ENCODE measurements around the gene NRN1L.

The NRN1L gene

GRCh38 chr16:67882374-67883145, 2.1 kb upstream of the NRN1L start:
- DNase-seq (ENCODE audit: low spot score in 2 of 2) (no peak), ATAC-seq (ENCODE audit: low read depth) (no peak)
- H3K4me3 Mint-ChIP-seq, result no peak overlapping the region
- H3K9me3 Mint-ChIP-seq, result no peaks in the 10 kb centered on the region
- no peak overlapping the region for H3K27ac Mint-ChIP-seq
- H3K27me3 Mint-ChIP-seq, result no peaks in the 10 kb centered on the region
- peaks cover 24% of the 10 kb centered on the region for H3K36me3 Mint-ChIP-seq
- H3K4me1 Mint-ChIP-seq, result no peaks in the 10 kb centered on the region

GRCh38 chr16:67883146-67883871, 1.4 kb upstream of the NRN1L start:
- no peak for DNase-seq (ENCODE audit: low spot score in 2 of 2)
- Mint-ChIP-seq H3K36me3 (peaks cover 24% of the 10 kb centered on the region), H3K9me3 (no peaks in the 10 kb centered on the region), H3K27ac (no peak overlapping the region), H3K4me1 (no peaks in the 10 kb centered on the region), H3K27me3 (no peaks in the 10 kb centered on the region), H3K4me3 (no peak overlapping the region)
- ATAC-seq (ENCODE audit: low read depth), result peak; percentile 7

- DNase-seq (ENCODE audit: low spot score in 2 of 2) (peak; percentile 77 to 87), ATAC-seq (ENCODE audit: low read depth) (peak; percentile 97)
- no peak overlapping the region for H3K27ac Mint-ChIP-seq
- peaks cover 22% of the 10 kb centered on the region for H3K36me3 Mint-ChIP-seq
- no peaks in the 10 kb centered on the region for H3K9me3 Mint-ChIP-seq
- no peak overlapping the region for H3K4me3 Mint-ChIP-seq
- H3K27me3 Mint-ChIP-seq, result no peaks in the 10 kb centered on the region
- no peaks in the 10 kb centered on the region for H3K4me1 Mint-ChIP-seq
These were observed 818 bp upstream of the NRN1L start for GRCh38 chr16:67883872-67884261.

GRCh38 chr16:67885545-67885944, 860 bp downstream of the NRN1L start:
- DNase-seq (ENCODE audit: low spot score in 2 of 2) (no peak), ATAC-seq (ENCODE audit: low read depth) (no peak)
- Mint-ChIP-seq H3K9me3 (no peaks in the 10 kb centered on the region), H3K27me3 (no peaks in the 10 kb centered on the region), H3K36me3 (peaks cover 15% of the 10 kb centered on the region), H3K27ac (no peak overlapping the region), H3K4me1 (no peaks in the 10 kb centered on the region), H3K4me3 (no peak overlapping the region)

GRCh38 chr16:67885976-67886375, 1.3 kb downstream of the NRN1L start:
- ATAC-seq (ENCODE audit: low read depth) (no peak), DNase-seq (ENCODE audit: low spot score in 2 of 2) (no peak)
- no peaks in the 10 kb centered on the region for H3K9me3 Mint-ChIP-seq
- no peaks in the 10 kb centered on the region for H3K27me3 Mint-ChIP-seq
- no peaks in the 10 kb centered on the region for H3K4me1 Mint-ChIP-seq
- H3K4me3 Mint-ChIP-seq, result no peak overlapping the region
- H3K36me3 Mint-ChIP-seq, result peaks cover 15% of the 10 kb centered on the region
- no peak overlapping the region for H3K27ac Mint-ChIP-seq

GRCh38 chr16:67886387-67886786, 1.7 kb downstream of the NRN1L start:
- H3K4me1 Mint-ChIP-seq, result no peaks in the 10 kb centered on the region
- no peaks in the 10 kb centered on the region for H3K9me3 Mint-ChIP-seq
- H3K4me3 Mint-ChIP-seq, result no peak overlapping the region
- H3K36me3 Mint-ChIP-seq, result peaks cover 12% of the 10 kb centered on the region
- H3K27ac Mint-ChIP-seq, result no peak overlapping the region
- no peak for ATAC-seq (ENCODE audit: low read depth)
- no peak for DNase-seq (ENCODE audit: low spot score in 2 of 2)
- no peaks in the 10 kb centered on the region for H3K27me3 Mint-ChIP-seq

- Mint-ChIP-seq H3K4me1 (peaks cover 3% of the 10 kb centered on the region), H3K36me3 (peaks cover 6% of the 10 kb centered on the region), H3K27ac (no peak overlapping the region), H3K27me3 (no peaks in the 10 kb centered on the region), H3K4me3 (no peak overlapping the region), H3K9me3 (no peaks in the 10 kb centered on the region)
- ATAC-seq (ENCODE audit: low read depth) (no peak), DNase-seq (ENCODE audit: low spot score in 2 of 2) (no peak)
These were observed 3.6 kb downstream of the NRN1L start for GRCh38 chr16:67888331-67888730.

- H3K4me1 Mint-ChIP-seq, result peaks cover 17% of the 10 kb centered on the region
- peak overlapping the region; percentile 97 for H3K4me3 Mint-ChIP-seq
- no peaks in the 10 kb centered on the region for H3K9me3 Mint-ChIP-seq
- ATAC-seq (ENCODE audit: low read depth), result no peak
- no peaks in the 10 kb centered on the region for H3K36me3 Mint-ChIP-seq
- DNase-seq (ENCODE audit: low spot score in 2 of 2), result no peak
- no peaks in the 10 kb centered on the region for H3K27me3 Mint-ChIP-seq
- H3K27ac Mint-ChIP-seq, result peak overlapping the region; percentile 56
These were observed 7.7 kb downstream of the NRN1L start for GRCh38 chr16:67892375-67892774.

GRCh38 chr16:67892899-67893742, 8.4 kb downstream of the NRN1L start, which contains the start of gene PSKH1:
Gene PSKH1 (plus strand): TSS chr16:67893254. CDS start chr16:67908750, 15,496 bp downstream.
- Mint-ChIP-seq H3K27ac (peak within 1 kb of the TSS; percentile 88), H3K36me3 (no peaks in the 10 kb centered on the region), H3K9me3 (no peaks in the 10 kb centered on the region), H3K4me1 (peaks cover 17% of the 10 kb centered on the region), H3K27me3 (no peaks in the 10 kb centered on the region), H3K4me3 (peak within 1 kb of the TSS; percentile 97)
- DNase-seq (ENCODE audit: low spot score in 2 of 2), result peak; percentile 73 to 84
- peak; percentile 98 for ATAC-seq (ENCODE audit: low read depth)

GRCh38 chr16:67893743-67894399, 9.2 kb downstream of the NRN1L start:
- peaks cover 17% of the 10 kb centered on the region for H3K4me1 Mint-ChIP-seq
- no peaks in the 10 kb centered on the region for H3K36me3 Mint-ChIP-seq
- no peaks in the 10 kb centered on the region for H3K9me3 Mint-ChIP-seq
- no peak for ATAC-seq (ENCODE audit: low read depth)
- DNase-seq (ENCODE audit: low spot score in 2 of 2), result no peak
- no peaks in the 10 kb centered on the region for H3K27me3 Mint-ChIP-seq
- peak overlapping the region; percentile 88 for H3K27ac Mint-ChIP-seq
- H3K4me3 Mint-ChIP-seq, result peak overlapping the region; percentile 97

- no peaks in the 10 kb centered on the region for H3K9me3 Mint-ChIP-seq
- no peaks in the 10 kb centered on the region for H3K27me3 Mint-ChIP-seq
- ATAC-seq (ENCODE audit: low read depth) (no peak), DNase-seq (ENCODE audit: low spot score in 2 of 2) (no peak)
- peaks cover 23% of the 10 kb centered on the region for H3K4me1 Mint-ChIP-seq
- no peak overlapping the region for H3K4me3 Mint-ChIP-seq
- no peak overlapping the region for H3K27ac Mint-ChIP-seq
- no peaks in the 10 kb centered on the region for H3K36me3 Mint-ChIP-seq
These were observed 12.5 kb downstream of the NRN1L start for GRCh38 chr16:67897231-67897630.

GRCh38 chr16:67901734-67902133, 17.0 kb downstream of the NRN1L start:
- peaks cover 7% of the 10 kb centered on the region for H3K36me3 Mint-ChIP-seq
- no peak overlapping the region for H3K27ac Mint-ChIP-seq
- no peak overlapping the region for H3K4me3 Mint-ChIP-seq
- H3K9me3 Mint-ChIP-seq, result no peaks in the 10 kb centered on the region
- peaks cover 13% of the 10 kb centered on the region for H3K4me1 Mint-ChIP-seq
- no peaks in the 10 kb centered on the region for H3K27me3 Mint-ChIP-seq
- DNase-seq (ENCODE audit: low spot score in 2 of 2) (no peak), ATAC-seq (ENCODE audit: low read depth) (no peak)

GRCh38 chr16:67902831-67903230, 18.1 kb downstream of the NRN1L start:
- Mint-ChIP-seq H3K27ac (no peak overlapping the region), H3K36me3 (peaks cover 9% of the 10 kb centered on the region), H3K27me3 (no peaks in the 10 kb centered on the region), H3K4me1 (peaks cover 11% of the 10 kb centered on the region), H3K4me3 (no peak overlapping the region), H3K9me3 (no peaks in the 10 kb centered on the region)
- no peak for DNase-seq (ENCODE audit: low spot score in 2 of 2)
- no peak for ATAC-seq (ENCODE audit: low read depth)
